Measurements from ENCODE around the gene SLC35C1. TPM values are rescaled to one million over a fixed set of nuclear protein-coding genes. Genes with fewer than 3 reads are reported as not detected.
A peak's percentile ranks its signal among the peaks of the same experiment; 100 is the strongest.

SLC35C1 gene
- total and polyA plus RNA-seq, 9 of the 15 experiments (the other 6 are each of a cell fraction or from before 2014, with no cell fraction given), result 0.65 to 13.1 (median 2.4) TPM

GRCh38 chr11:45834298-45834756 is 29.4 kb downstream of the SLC35C1 start:
- Histone ChIP-seq H3K27ac (ENCODE audit: extremely low read depth, low read depth, low read length) (peak overlapping the region; percentile 45; the same call in 2 of the 3 replicates), H4K20me1 (replicated peaks; ENCODE audit: control insufficient read depth, insufficient read depth, low read length) (no peaks in the 10 kb centered on the region), H3K9me1 (ENCODE audit: control insufficient read depth, insufficient read depth, low read length) (no peaks in the 10 kb centered on the region), H3K9ac (ENCODE audit: insufficient read depth in 1 of 2, low read depth in 2 of 2, low read length in 2 of 2) (peak overlapping the region; percentile 2 to 27; a peak in 1 of 4 replicates), H3K79me2 (ENCODE audit: control insufficient read depth, insufficient read depth, low read length) (no peaks in the 10 kb centered on the region), H3K4me1 (replicated peaks in 1 of 2; ENCODE audit: control insufficient read depth in 2 of 2, insufficient read depth in 2 of 2, low read length in 2 of 2) (peaks cover 12 to 15% of the 10 kb centered on the region in 2 experiments; a peak in 4 of 5 replicates), H2AFZ (ENCODE audit: low read depth, low read length) (peak overlapping the region; percentile 69), H3K4me3 (peak overlapping the region; percentile 14), H3K4me2 (ENCODE audit: insufficient read depth, low read length) (peak overlapping the region; percentile 70), H3K9me3 (replicated peaks; ENCODE audit: control insufficient read depth, insufficient read depth, low read depth, low read length) (no peaks in the 10 kb centered on the region), H3K36me3 (ENCODE audit: control insufficient read depth, insufficient read depth, low read length) (no peaks in the 10 kb centered on the region), H3K27me3 (ENCODE audit: control insufficient read depth in 2 of 2, insufficient read depth in 2 of 2, low read length in 2 of 2) (no peaks in the 10 kb centered on the region)
- BruUV-seq (replicated peaks), result no TSS peak
- DNase-seq (ENCODE audit: extremely low read depth in 1 of 4, low spot score in 3 of 4) (peak in 2 of 4 experiments; percentile 81 to 95), FAIRE-seq (peak; percentile 93), ATAC-seq (peak; percentile 95)
- WGBS (ENCODE audit: insufficient coverage, low coverage, missing lambda C conversion rate), result 8% methylated on average over 4 of the region's 4 CpGs
- ChIA-PET POLR2A (interaction anchor here (0.7 to 1.1 kb wide), 4 partner anchors 13 to 216 kb away, joined by 3 to 5 read pairs (median 4); partner anchors contain the start of gene CRY2), CTCF (ENCODE audit: low intra/inter-chr PET ratio) (no interaction called here)
- intact Hi-C loops (cut with micrococcal nuclease), result loop anchor here (1.0 to 5.0 kb wide), 2 partner anchors 8 to 37 kb away; no protein-coding TSS in a partner anchor
- in situ Hi-C loops (cut with MboI), result no loop called here
- TF ChIP-seq ERF (CRISPR knock-in tag; IDR thresholded peaks at IDR 0.05), result no peak
- no peak for TF ChIP-seq ZFPM2 (CRISPR knock-in tag; IDR thresholded peaks at IDR 0.05)
- no peak for TF ChIP-seq SMAD2 (IDR thresholded peaks at IDR 0.05; ENCODE audit: low read depth, low read length)
- no peak for TF ChIP-seq RUNX1 (IDR thresholded peaks at IDR 0.05; ENCODE audit: low read depth)
- TF ChIP-seq MCM2 (IDR thresholded peaks at IDR 0.05; ENCODE audit: low read depth), result no peak
- TF ChIP-seq ZFP1 (CRISPR knock-in tag; IDR thresholded peaks at IDR 0.05), result no peak
- TF ChIP-seq ZNF444 (CRISPR knock-in tag; IDR thresholded peaks at IDR 0.05), result no peak
- no peak for TF ChIP-seq ZBTB11 (CRISPR knock-in tag; IDR thresholded peaks at IDR 0.05)
- TF ChIP-seq TFAP4 (CRISPR knock-in tag; IDR thresholded peaks at IDR 0.05; ENCODE audit: borderline replicate concordance), result peak; percentile 83
- no peak for TF ChIP-seq ZFP36 (IDR thresholded peaks at IDR 0.05; ENCODE audit: low read depth, low read length, partially characterized antibody)
- no peak for TF ChIP-seq PPARD (CRISPR knock-in tag; IDR thresholded peaks at IDR 0.05)
- no peak for TF ChIP-seq CHD4 (IDR thresholded peaks at IDR 0.05; ENCODE audit: insufficient read depth, insufficient replicate concordance, low read depth, low read length, poor library complexity, severe bottlenecking)
- 0 out of 2 replicates have a peak, but pooled peaks have one; percentile 17 for TF ChIP-seq NCOR1 (IDR thresholded peaks at IDR 0.05)
- TF ChIP-seq KAT2B (IDR thresholded peaks at IDR 0.05; ENCODE audit: low read depth, low read length), result no peak
- no peak for TF ChIP-seq TFE3 (CRISPR knock-in tag; IDR thresholded peaks at IDR 0.05)
- TF ChIP-seq NR2F6 (CRISPR knock-in tag; IDR thresholded peaks at IDR 0.05), result no peak
- no peak for TF ChIP-seq PTTG1 (tag; IDR thresholded peaks at IDR 0.05; ENCODE audit: low read depth)

All from K562 (cell line).